Putamen (tissue), 1 donor: Measurements from ENCODE around the gene ARHGEF6.

Experiments used
- DNase-seq: peaks from one replicate; pipeline ENCODE4 v3.0.0-alpha.2; 2016; ENCODE audit warnings: low spot score

Gene ARHGEF6

DNA sequence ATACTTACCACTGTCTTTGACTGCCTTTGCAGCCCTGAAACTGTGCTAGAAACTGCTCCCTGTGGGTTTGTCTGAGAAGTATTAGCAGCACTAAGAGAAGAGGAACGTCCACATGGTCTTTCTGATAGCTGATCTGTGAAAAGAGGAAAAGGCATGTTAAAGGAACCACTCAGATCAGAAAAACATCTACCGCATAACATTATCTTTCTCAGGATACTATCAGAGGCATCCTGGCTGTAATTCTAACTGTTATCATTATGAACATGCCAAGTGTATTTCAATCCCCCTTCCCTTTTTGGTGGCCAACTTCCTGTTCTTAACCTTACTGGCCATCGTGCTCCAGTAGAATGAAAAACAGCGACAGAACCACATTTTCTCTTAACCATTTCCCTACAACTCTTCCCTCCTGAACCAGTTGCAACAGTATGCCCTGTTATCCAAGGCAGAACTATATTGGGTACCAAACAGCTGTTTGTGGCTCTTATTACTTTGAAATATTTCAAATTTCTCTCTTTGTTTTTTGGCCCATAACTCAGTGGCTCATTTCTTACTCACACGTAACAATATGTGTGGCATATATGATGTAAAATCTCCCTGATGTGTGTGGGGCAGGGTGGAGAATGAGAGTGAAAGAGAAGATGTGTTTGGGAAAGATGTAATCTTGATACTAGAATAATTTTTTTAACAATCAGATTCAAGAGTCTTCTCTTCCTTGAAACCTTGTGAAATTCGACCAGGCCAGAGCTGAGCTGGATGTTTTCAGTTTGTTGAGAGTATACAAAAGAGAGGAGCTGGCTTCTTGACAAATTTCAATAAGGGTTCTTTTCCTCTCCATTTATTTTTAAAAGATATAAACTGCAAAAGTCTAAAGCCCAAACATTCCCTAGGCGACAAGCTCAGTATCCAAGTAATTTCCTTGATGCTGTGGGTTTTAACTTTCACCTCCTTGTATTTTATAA, 35.2 kb downstream of the ARHGEF6 start:
- DNase-seq: no peak

DNA sequence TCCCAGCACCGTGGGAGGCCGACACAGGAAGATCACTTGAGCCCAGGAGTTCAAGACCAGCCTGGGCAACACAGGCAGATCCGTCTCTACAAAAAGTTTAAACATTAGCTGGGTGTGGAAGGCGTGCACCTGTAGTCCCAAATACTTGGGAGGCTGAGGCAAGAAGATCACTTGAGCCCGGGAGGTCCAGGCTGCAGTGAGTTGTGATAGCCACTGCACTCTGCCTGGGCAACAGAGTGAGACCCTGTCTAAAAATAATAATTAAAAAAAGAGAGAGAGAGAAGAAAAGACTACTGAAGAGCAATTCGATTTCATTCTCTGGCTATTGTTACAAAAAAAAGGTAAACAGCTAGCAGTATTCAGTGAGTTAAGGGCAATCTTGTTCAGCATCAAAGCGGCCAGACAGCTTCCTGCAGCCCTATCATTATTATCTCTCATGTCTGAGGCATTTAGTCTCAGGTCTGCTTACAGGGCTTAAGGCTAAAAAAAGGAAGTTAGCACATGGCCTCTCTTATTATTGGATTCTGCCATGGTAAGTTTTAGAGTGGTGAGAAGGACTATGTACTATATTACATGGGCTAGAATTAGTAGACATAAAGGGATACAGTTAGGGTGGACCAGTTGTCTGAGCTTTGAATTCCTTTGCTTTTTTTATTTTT, 37.9 kb downstream of the ARHGEF6 start:
- DNase-seq: no peak

DNA sequence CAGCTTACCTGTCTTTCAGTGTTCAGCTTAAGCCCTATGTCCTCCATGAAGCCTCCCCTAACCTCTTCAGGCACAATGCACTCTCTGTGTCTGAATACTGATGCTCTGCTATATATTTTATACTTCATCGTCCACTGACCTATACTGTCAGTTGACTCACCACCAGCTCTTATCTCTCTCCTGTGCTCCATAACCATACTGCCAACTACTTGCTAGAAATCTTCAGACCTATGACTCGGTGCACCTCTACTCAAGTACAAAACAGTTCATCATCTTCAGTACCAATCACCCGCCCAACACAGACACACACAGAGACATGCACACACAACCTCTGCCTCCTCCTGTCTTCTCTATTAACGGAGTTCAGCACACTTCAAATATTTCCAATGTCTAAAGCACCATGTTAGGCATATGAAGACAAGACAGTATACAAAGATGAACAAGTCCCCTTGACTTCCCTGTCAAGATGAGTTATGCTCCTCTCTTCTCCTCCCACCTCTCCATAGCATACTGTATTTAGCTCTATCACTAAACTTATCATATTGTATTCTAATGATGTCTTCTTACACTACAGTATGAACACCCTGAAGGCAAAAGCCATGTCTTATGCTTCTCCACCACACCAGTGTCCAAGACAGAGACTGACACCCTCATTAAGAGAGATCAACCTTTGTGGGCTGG, 42.5 kb downstream of the ARHGEF6 start:
- DNase-seq: no peak

DNA sequence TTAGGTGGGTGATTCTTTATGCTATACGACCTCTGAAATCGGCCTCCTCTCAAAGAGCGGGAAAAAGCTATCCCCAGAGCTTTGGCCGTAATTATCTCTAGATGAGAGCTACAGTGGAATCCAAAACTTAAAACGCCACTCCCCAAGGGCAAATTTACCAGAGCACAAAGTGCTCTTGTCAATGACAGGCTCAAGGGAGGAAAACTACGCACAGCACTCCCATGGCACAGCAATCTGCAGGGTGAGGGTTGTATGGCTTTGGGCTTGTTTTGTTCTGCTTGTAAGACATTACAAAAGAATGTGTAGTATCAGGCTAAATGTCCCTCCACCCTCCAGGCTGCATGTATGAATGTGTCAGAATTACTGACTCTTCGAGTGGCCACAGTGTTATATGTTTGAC, 44.0 kb downstream of the ARHGEF6 start:
- no peak for DNase-seq

DNA sequence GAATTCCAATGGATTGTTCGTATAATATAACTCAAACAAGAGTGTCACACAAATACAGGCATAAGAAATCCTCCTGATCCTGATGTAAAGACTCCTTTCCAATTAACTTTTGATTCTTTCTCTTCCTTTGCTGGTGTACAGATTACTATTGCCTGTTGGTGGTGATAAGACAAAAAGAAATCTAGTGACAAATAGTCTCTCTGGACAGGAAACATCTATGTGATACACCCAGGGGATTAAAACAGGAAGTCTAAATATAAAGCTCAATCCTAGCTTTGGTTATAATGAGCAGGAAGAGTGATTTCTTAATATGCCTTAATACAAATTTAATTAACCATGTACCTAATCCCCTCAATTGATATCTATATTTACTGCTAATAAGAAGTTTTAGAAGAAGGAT, 45.1 kb downstream of the ARHGEF6 start:
- DNase-seq: no peak

DNA sequence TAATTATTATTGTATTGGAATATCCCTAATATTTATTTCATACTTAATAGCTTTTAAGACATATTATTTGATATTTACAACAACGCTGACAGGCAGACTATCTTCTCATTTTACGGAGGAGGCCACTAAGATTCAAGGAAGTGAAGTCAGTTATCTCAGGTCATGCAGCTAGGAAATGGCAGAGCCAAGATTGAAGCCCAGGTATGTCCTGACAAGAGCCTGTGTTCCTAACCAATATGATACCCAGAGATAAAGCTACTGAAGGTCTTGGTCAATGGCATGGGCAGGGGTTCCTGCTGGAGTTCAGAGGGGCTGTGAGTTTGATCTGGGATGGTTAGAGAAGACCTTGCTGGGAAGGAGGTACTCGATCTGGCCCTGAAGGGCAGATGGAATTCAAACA, 47.1 kb downstream of the ARHGEF6 start:
- no peak for DNase-seq

DNA sequence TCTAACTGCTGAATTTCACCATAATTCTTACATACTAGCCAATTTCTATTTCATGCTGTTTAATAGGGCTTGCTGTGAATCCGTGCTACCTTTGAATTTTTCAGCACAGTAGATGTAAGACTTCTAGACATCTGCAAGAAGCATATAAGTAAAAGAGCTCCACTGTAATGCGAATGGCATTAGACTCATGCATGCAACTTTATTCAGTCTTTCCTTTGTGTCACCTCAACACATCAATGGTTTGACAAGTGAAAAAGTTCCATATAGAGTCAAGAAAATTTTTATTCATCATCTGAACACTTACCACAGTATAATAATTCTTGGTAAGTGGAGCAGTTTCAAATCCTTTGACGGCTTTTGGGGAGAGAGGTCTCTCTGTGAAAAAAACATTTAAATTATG, 48.9 kb downstream of the ARHGEF6 start:
- no peak for DNase-seq

DNA sequence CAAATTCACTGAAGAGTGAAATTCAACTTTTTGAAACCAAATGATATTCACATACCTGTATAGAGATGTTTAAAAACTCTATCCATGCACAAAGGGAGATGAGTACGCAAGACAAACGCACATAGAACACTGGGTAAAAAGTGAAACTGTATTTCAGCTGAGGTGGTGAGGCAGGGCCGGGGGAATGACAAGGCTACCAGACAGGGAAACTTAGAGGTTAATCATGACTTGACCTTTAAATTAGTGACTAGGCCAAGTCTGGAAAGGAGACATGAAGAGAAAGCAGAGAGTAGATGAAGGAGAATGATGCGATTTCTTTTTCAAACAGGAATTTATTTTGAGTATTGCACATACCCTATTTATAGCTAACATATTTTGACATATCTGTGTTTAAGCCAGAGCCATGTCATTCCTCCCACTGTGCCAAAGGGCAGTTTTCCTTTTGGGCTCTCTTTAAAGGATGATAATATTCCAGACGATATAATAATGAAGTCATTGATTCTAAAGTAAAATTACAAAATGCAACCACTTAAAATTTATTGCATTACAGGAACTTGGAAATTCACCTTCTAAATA, 49.4 kb downstream of the ARHGEF6 start:
- DNase-seq: no peak

DNA sequence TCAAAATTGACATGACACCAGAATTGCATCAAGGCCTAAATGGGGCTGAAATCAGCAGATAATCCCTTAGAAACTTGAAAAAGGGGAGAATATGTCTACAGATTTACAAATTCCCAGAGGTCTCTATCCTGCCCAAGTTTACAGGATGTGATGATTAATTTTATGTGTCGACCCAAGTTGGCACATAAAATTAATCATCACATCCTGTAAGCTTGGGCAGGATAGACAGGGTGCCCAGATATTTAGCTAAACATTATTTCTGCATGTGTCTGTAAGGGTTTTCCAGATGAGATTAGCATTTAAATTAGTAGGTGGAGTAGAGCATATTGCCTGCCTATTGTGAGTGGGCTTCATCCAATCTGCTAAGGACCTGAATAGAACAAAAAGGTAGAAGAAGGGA, 52.3 kb downstream of the ARHGEF6 start:
- DNase-seq: no peak

DNA sequence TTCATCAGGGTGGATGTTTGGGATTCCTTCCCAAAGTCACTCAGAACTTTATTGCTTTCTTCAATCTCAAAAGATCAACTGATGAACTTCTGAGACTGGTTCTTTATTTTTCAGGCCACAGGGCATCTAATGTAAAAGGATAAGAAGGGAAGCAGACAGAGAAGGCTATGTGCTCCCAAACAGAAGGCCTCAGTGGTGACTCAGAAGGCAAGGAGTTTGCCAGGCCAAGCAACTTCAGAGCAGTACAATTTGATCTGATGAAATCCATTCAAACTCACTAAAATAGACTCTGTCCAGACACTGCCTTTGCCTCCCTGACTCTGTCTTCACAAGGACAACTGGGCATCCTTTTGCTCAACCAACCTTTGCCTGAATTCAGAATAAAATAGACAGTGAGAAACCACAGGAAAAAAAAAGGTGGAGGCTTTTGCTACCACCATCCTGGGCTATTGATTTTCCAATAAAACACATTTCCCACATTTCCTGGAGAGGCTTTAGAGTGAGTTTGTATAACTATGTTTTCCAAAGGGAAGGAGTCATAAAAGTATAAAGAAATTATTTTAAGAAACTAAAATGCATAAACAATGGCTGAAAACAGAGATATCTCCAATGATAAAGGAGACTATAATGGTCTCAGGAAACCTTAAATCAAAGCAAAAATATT, 55.2 kb downstream of the ARHGEF6 start:
- DNase-seq: no peak

DNA sequence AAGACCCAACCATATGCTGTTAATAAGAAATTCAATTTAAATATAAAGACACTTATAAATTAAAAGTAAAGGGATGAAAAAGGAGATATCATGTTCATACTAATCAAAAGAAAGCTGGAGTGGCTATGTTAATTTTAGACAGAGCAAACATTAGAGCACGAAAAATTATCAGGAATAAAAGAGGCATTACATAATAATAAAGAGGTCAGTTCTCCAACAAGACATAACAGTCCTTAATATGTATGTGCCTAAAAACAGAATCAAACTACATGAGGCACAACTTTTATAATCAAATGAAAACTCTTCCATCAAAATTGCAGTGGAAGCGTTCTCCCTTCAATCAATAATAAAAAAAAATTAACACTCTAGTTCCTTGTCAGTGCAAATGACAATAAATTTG, 62.6 kb downstream of the ARHGEF6 start:
- no peak for DNase-seq

DNA sequence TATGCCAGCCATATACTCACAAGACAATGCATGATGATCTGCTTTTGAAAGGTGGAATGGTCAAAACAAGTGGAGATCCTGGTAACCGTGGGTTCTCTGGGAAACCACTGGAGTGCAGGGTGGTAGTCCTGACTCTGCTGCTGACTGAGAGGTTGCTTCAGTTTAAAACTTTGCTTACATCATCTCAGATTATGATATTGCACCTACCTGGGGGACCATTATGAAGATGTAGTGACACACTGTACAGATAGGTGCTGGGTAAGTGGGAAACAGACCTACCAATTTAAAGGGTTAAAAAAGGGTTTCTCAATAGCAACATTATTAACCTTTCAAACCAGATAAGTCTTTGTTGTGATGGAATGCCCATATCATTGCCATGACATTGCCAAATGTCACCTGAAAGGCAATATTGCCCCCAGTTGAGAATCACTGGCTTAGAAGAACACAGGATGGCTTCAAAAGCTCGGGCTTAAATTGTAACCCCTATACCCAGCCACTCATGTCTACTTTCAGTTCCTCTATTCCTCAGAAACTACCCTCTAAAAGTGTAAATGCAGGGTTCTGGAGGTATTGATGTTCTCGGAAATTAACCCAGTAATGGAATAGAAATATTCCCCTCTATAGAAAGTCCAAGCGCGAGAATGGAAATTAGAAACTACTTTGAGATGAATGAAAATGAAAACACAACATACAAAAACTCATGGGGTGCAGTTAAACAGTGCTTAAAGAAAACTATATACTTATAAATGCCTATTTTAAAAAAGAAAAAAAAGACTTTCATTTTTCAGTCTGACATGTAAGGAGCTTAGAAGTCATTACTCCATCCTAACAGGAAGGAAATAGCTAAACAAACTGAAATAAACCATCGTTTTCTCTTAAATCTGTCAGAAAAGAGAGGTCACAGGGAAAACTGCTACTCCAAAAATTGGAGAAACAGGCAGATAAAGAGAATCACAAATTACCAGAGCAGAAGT, 65.8 kb downstream of the ARHGEF6 start:
- DNase-seq: no peak

DNA sequence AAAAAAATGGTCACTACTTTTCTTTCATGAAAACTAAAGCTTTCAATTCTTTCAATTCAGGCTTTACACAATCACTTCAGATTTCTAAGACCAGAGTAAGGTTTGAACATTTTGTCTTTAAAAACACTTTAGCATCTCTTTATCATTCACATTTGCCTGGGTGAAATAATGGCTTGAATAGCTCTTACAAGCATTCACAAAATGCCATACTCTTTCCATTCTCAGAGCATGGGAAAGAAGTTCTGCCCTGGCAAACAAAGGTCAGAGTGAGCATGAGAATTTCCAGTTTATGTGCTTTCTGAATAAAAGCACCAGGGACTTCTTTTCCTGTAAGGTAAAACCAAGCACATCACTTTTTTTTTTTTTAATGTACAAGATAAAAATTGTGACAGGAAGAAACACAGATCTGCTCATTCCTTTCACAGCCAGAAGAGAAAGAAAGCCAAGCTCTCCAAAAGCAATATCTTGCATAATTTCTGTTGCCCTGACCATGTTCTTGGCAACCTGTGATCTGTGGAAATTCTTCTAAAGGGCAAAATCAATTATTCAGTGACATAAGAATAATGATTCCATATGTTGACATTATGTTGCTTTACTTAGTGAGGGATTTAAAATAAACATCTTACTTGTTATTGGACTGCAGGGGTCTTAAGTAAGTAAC, 68.0 kb downstream of the ARHGEF6 start:
- DNase-seq: no peak

DNA sequence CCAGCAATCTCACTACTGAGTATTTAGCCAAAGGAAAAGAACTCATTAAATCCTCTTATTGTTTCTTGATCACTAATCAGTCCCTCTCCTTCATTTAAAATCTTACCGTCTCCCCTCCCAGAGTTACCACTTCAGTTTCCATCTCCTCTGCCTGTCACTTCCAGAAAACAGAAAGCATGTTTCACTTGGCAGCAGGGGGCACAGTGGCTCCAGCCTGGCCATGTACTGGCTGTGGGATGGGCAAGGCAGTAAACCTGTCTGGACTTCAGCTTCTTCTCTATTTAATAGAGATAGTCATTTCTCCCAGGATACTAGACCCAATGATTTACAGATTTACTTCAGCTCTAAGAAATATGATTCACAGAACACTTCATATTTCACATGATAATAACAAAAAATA, 69.6 kb downstream of the ARHGEF6 start:
- peak; percentile 7 for DNase-seq

DNA sequence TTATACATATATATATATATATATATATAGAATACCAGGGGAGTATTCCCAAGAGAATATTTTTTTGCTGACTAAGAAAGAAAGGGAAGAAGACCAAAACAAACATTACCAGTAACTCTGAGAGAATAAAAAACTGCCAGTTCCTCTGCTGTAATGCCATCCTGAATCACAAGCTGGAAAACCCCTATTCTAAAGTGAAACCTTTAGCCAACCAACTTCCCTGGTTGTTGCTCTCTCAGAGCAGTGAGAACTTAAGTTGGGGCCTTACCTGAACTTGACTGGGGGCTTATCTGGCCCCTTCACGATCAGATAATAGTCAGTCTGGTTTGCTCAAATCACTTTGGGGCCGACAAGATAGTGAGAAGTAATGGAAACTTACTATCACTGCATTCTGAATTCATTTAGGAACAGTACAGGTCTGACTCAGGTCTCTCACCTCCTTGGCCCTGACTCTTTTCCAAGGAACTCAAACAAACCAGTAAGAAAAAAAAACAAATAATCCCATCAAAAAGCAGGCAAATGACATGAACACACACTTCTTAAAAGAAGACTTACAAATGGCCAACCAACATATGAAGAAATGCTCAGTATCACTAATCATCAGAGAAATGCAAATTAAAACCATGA, 70.3 kb downstream of the ARHGEF6 start:
- no peak for DNase-seq

DNA sequence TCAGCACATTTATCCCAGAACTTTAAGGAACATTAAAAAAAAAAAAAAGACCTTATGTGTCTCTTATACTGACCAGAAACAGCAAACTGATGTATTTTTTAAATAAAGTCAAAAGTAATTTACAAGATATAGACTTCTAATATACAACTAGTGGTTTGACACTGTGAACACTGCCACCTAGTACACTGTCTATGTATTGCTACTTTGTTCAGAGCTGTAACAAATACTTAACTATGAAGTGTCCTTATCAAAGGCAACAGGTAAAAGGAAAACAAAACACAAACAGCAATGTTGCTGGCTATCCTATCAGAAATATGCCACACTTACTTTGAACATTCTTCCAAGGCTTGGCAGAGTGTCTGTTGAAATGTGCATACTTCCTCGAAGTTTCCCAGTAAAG, 72.4 kb downstream of the ARHGEF6 start:
- no peak for DNase-seq

DNA sequence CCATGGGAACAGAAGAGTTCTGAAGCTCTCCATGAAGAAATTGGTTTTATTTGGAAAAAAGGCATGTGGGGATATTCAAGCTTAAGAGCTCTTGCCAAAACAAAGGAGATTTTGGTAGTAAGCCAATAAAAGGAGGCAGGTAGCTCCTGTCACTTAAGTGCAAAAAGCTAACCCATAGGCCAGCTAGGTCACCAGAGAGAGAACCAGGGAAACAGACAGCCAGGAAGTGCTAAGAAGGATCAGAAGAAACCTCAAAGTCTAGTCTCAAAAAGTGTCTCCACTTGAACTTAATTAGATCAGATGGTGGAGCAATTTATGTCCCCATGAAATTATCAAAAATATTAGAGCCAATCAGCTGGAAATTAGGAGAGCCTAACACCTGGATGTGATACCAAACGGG, 83.6 kb downstream of the ARHGEF6 start:
- DNase-seq: no peak

DNA sequence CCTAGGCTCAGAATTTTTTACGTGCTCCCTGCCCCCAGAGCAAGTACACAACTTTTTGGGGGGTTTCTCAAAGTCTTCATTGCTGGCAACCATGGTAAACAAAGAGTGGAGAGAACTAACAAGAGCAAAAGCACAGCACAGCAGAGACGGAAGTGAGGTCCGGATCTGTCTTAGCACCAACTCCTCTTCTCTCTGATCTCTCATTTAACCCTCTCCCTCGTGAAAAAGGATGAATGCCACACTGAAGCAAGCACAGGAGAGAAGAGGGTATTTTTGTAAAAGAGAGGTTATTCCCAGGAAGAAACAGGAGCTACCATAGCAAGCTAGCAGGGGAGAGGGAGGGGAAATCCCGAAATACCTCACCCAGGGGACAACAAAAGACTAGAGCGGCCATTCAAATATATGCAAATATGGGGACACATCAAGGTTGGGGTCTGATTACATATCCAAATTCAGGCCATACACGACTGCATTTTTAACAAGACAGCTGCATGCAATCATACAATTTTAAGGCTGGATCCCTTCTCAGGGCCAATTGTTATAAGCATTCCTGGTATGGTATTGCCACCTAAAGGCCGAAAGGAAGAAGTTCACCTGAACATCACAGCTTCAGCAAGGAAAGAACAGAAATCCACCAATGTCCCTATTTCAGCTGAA, 86.2 kb downstream of the ARHGEF6 start:
- peak; percentile 19 for DNase-seq

DNA sequence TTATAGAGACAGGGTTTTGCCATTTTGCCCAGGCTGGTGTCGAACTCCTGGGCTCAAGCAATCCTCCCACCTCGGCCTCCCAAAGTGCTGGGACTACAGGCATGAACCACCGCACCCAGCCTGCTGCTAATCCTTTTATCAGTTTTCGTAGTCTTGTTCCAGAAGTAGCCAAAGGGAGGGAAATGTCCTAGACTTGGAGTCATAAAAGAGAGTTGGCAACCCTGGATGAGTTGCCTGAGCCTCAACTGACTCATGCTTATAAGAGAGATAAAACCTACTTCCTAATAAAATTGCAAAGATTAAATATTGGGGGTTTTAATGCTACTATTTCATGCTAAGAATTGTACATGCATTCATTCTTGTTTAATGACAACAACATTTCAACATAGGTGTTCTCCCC, 88.5 kb downstream of the ARHGEF6 start:
- DNase-seq: no peak
